H1 (cell line): ENCODE data around the gene ARID1B. TPM values are rescaled to one million over a fixed set of nuclear protein-coding genes. Genes with fewer than 3 reads are reported as not detected.

Source experiments
- ATF2 ChIP-seq: IDR thresholded peaks from 2 replicates; pipeline ENCODE4 v1.6.1; 2012; ENCODE audit warnings: low read length, inconsistent platforms
- JUND ChIP-seq: IDR thresholded peaks from 2 replicates; pipeline ENCODE4 v1.6.1; 2011; ENCODE audit warnings: mild to moderate bottlenecking, improper control_type of control experiment, low read length
- RFX5 ChIP-seq: IDR thresholded peaks from 2 replicates; pipeline ENCODE4 v1.6.1; 2011; ENCODE audit warnings: low read depth, low read length, improper control_type of control experiment, borderline replicate concordance
- YY1 ChIP-seq: IDR thresholded peaks from 2 replicates; pipeline ENCODE4 v1.6.1; 2011; ENCODE audit warnings: low read depth, mild to moderate bottlenecking, low read length
- polyA plus RNA-seq, 7 experiments: library from polyadenylated mRNA; depleted of rRNA in 3 of 7; stranded (reverse) in 5 of 7; unstranded in 2 of 7; fragments of >200 nt in 5 of 7; fragments of 200-250 nt in 2 of 7; gene quantifications; 1 replicate in 5 of 7; 2 replicates in 1 of 7; 4 replicates in 1 of 7; pipeline versions ENCODE4 v1.2.1 to v1.2.3, GENCODE V29; 2011 to 2013; ENCODE audit warnings: missing spikeins in 2 of 7, mixed read lengths in 2 of 7
- total RNA-seq: library from RNA; stranded (reverse); fragmentation: NEBNext Ultra II Directional; extraction: Animal tissue kit (Norgen Biotek cat#: 25700); gene quantifications from 2 replicates; pipeline ENCODE4 v1.2.1, GENCODE V29; 2021

The ARID1B gene
- total and polyA plus RNA-seq, 2 of the 8 experiments (the other 6 are each of a cell fraction or from before 2014, with no cell fraction given): 24.3 to 70.3 TPM

- TF ChIP-seq RFX5 (no peak), ATF2 (no peak), YY1 (no peak), JUND (no peak)
- TF ChIP-seq, all 59 proteins: peak for 0
These were observed 200.5 kb downstream of the ARID1B start (continued) for GRCh38 chr6:156977527-156978291.
